ENCODE measurements around the gene RPS5. TPM values are rescaled to one million over a fixed set of nuclear protein-coding genes. Genes with fewer than 3 reads are reported as not detected.
"Not testable (repeated sequence)": the region's sequence is repeated elsewhere in the genome, so short reads cannot be mapped to it uniquely, and the experiment has no call there.

Gene RPS5
- polyA plus RNA-seq, 4 donors: 863 to 1,751 (median 1,458) TPM

DNA sequence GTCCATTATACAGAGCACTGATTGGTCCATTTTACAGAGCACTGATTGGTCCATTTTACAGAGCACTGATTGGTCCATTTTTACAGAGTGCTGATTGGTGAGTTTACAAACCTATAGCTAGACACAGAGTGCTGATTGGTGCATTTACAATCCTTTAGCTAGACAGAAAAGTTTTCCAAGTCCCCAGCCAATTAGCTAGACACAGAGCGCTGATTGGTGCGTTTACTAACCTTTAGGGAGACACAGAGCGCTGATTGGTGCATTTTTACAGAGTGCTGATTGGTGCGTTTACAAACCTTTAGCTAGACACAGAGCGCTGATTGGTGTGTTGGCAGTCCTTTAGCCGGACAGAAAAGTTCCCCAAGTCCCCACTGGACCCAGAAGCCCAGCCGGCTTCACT lies 55.9 kb downstream of the RPS5 start:
- H3K4me3 ChIP-seq (ENCODE audit: low read depth in 1 of 3, low read length in 3 of 3); H3K27me3 ChIP-seq (ENCODE audit: control insufficient read depth in 3 of 3, insufficient read depth in 3 of 3, low read length in 3 of 3); FAIRE-seq; H3K36me3 ChIP-seq (ENCODE audit: control insufficient read depth in 3 of 3, insufficient read depth in 2 of 3, low read depth in 1 of 3, low read length in 3 of 3); H3K27ac ChIP-seq (ENCODE audit: low read depth in 1 of 3, low read length in 2 of 3); DNase-seq: not testable (repeated sequence)
- peaks cover 0 to 26% of the 10 kb centered on the region in 2 donors for H3K9me3 ChIP-seq (ENCODE audit: control insufficient read depth in 2 of 2, insufficient read depth in 1 of 2, low read depth in 1 of 2, low read length in 1 of 2)
- WGBS, 3 donors: 90 to 91% (median 91%) methylated on average over 7 of the region's 7 CpGs
- H3K4me1 ChIP-seq (ENCODE audit: control insufficient read depth in 3 of 3, insufficient read depth in 2 of 3, low read depth in 1 of 3, low read length in 2 of 3): peaks cover 0 to 13% (median 2%) of the 10 kb centered on the region in 3 donors

Other genes starting within 250 kb of the RPS5 start
- gene ZNF329, start 236.5 kb upstream of the RPS5 start, polyA plus RNA-seq: 10 to 100 TPM in 1 of 4 donors, 1 to 10 TPM in 3; 1.1 to 12.3 (median 2.7) TPM
- gene ZNF274, start 204.2 kb upstream of the RPS5 start, polyA plus RNA-seq: 10 to 100 TPM; 13.6 to 34.8 (median 22.7) TPM
- 10 to 100 TPM; 11.9 to 31.9 (median 17.8) TPM for gene ZNF544, start 158.4 kb upstream of the RPS5 start, polyA plus RNA-seq
- gene ZNF8, start 108.3 kb upstream of the RPS5 start, polyA plus RNA-seq: 1 to 10 TPM in 3 of 4 donors, under 1 TPM in 1; 0.54 to 4.3 (median 1.5) TPM
- 10 to 100 TPM; 34.8 to 53.9 (median 51.6) TPM for gene ERVK3-1, start 81.9 kb upstream of the RPS5 start, polyA plus RNA-seq
- gene ZSCAN22, start 60.3 kb upstream of the RPS5 start, polyA plus RNA-seq: 1 to 10 TPM in 2 of 4 donors, under 1 TPM in 2; 0.67 to 3.2 (median 1.0) TPM
- 10 to 100 TPM in 1 of 4 donors, 1 to 10 TPM in 1, under 1 TPM in 1, not detected in 1; 0.64 to 45.9 (median 9.3) TPM for gene A1BG, start 33.8 kb upstream of the RPS5 start, polyA plus RNA-seq
- gene ZNF497, start 24.5 kb upstream of the RPS5 start, polyA plus RNA-seq: 1 to 10 TPM in 1 of 4 donors, under 1 TPM in 2, not detected in 1; 0.22 to 2.3 (median 0.82) TPM
- gene ZNF837, start 6.2 kb upstream of the RPS5 start, polyA plus RNA-seq: 1 to 10 TPM; 2.9 to 5.3 (median 3.8) TPM
- gene RNF225, start 8.4 kb downstream of the RPS5 start, polyA plus RNA-seq: not detected
- gene ZNF584, start 21.4 kb downstream of the RPS5 start, polyA plus RNA-seq: 1 to 10 TPM; 1.8 to 7.6 (median 6.0) TPM
- 1 to 10 TPM in 2 of 4 donors, under 1 TPM in 2; 0.22 to 7.9 (median 0.78) TPM for gene ZNF132, start 52.9 kb downstream of the RPS5 start, polyA plus RNA-seq
- gene ZNF324B, start 64.4 kb downstream of the RPS5 start, polyA plus RNA-seq: 1 to 10 TPM; 1.1 to 4.9 (median 2.1) TPM
- 1 to 10 TPM; 3.2 to 5.8 (median 4.2) TPM for gene ZNF324, start 79.8 kb downstream of the RPS5 start, polyA plus RNA-seq
- 10 to 100 TPM in 1 of 4 donors, 1 to 10 TPM in 3; 7.3 to 11.4 (median 8.6) TPM for gene ZNF446, start 89.1 kb downstream of the RPS5 start, polyA plus RNA-seq
- 10 to 100 TPM in 1 of 4 donors, 1 to 10 TPM in 3; 2.2 to 17.0 (median 6.1) TPM for gene SLC27A5, start 124.7 kb downstream of the RPS5 start, polyA plus RNA-seq
- 10 to 100 TPM in 1 of 4 donors, 1 to 10 TPM in 3; 4.7 to 11.4 (median 6.9) TPM for gene ZBTB45, start 132.5 kb downstream of the RPS5 start, polyA plus RNA-seq
- gene TRIM28, start 156.8 kb downstream of the RPS5 start, polyA plus RNA-seq: 100 to 1,000 TPM; 151 to 331 (median 177) TPM
- 100 to 1,000 TPM; 131 to 384 (median 235) TPM for gene CHMP2A, start 167.8 kb downstream of the RPS5 start, polyA plus RNA-seq
- gene UBE2M, start 171.3 kb downstream of the RPS5 start, polyA plus RNA-seq: 10 to 100 TPM; 42.7 to 53.4 (median 48.9) TPM
- gene MZF1, start 186.1 kb downstream of the RPS5 start, polyA plus RNA-seq: 10 to 100 TPM; 17.5 to 64.0 (median 30.8) TPM